T-cell (primary cell): ENCODE data around the gene PRKN. TPM values are rescaled to one million over a fixed set of nuclear protein-coding genes. Genes with fewer than 3 reads are reported as not detected.

Source experiments
- ATAC-seq, 4 experiments: fragments of 200-7000 bp in 3 of 4; fragments of 150-1000 bp in 1 of 4; cut with Tn5 transposase; replicated peaks in 1 of 4; 1 replicate in 3 of 4; 2 replicates in 1 of 4; pipeline ENCODE4 v1.10.0; 2021; ENCODE audit warnings: moderate library complexity in 3 of 4, mild to moderate bottlenecking in 2 of 4, moderate number of reproducible peaks in 1 of 4
- CTCF ChIA-PET, 2 donors: fragments of 300-600 bp; sonication (Branson Sonifier 250); formaldehyde crosslinking; loops; one replicate each; lab custom pipeline; 2022; ENCODE audit warnings: antibody characterized with exemption in 2 of 2; lab: Charles Lee
- POLR2A ChIA-PET, 2 donors: fragments of 300-600 bp; sonication (Branson Sonifier 250); formaldehyde crosslinking; loops; one replicate each; lab custom pipeline; 2022; ENCODE audit warnings: antibody characterized with exemption in 2 of 2; lab: Charles Lee
- DNase-seq, 35 experiments: peaks; one replicate each; pipeline versions ENCODE4 v3.0.0 to v3.0.0-alpha.2; 2013 to 2023
- H3K27ac ChIP-seq: one replicate; pipeline ENCODE4 v1.5.1; 2013; ENCODE audit warnings: low read length
- H3K27me3 ChIP-seq, 2 experiments: replicated peaks in 1 of 2; 1 replicate in 1 of 2; 2 replicates in 1 of 2; pipeline versions ENCODE4 v1.6.1 to v1.7.0; 2013; ENCODE audit warnings: low read length in 1 of 2, mixed read lengths in 1 of 2; ENCODE audit not compliant: control insufficient read depth in 2 of 2, insufficient read depth in 2 of 2; ENCODE audit errors: extremely low read depth in 1 of 2
- H3K36me3 ChIP-seq, 2 donors: 1 replicate in 1 of 2; 2 replicates in 1 of 2; pipeline versions ENCODE4 v1.6.1 to v1.7.0; 2013; ENCODE audit warnings: low read length in 1 of 2; ENCODE audit not compliant: control insufficient read depth in 2 of 2, insufficient read depth in 1 of 2; ENCODE audit errors: extremely low read depth in 1 of 2
- H3K4me1 ChIP-seq, 2 experiments: 1 replicate in 1 of 2; 2 replicates in 1 of 2; pipeline versions ENCODE4 v1.6.1 to v1.7.0; 2013; ENCODE audit warnings: low read length in 2 of 2, mixed read lengths in 1 of 2; ENCODE audit not compliant: insufficient read depth in 2 of 2, control insufficient read depth in 1 of 2; ENCODE audit errors: extremely low read depth in 1 of 2
- H3K4me3 ChIP-seq, 2 donors: 1 replicate in 1 of 2; 2 replicates in 1 of 2; pipeline versions ENCODE4 v1.5.1 to v1.7.0; 2013; ENCODE audit warnings: mild to moderate bottlenecking in 2 of 2, low read length in 1 of 2, moderate library complexity in 1 of 2; ENCODE audit not compliant: control insufficient read depth in 1 of 2; ENCODE audit errors: extremely low read depth in 1 of 2
- H3K9me3 ChIP-seq: 2 replicates; pipeline ENCODE4 v1.7.0; 2013
- H3K27ac Mint-ChIP-seq, 2 donors: one replicate each; pipeline ENCODE4 v1.8.0; 2020 to 2021; ENCODE audit warnings: mild to moderate bottlenecking in 2 of 2, mixed read lengths in 2 of 2
- H3K27me3 Mint-ChIP-seq, 2 donors: one replicate each; pipeline ENCODE4 v1.8.0; 2021 to 2022; ENCODE audit warnings: mixed read lengths in 2 of 2
- H3K36me3 Mint-ChIP-seq: one replicate; pipeline ENCODE4 v1.8.0; 2021; ENCODE audit warnings: mixed read lengths
- H3K4me1 Mint-ChIP-seq, 3 donors: one replicate each; pipeline ENCODE4 v1.8.0; 2020 to 2022; ENCODE audit warnings: mixed read lengths in 3 of 3, mild to moderate bottlenecking in 1 of 3
- H3K4me3 Mint-ChIP-seq, 3 donors: one replicate each; pipeline ENCODE4 v1.8.0; 2020 to 2022; ENCODE audit warnings: mild to moderate bottlenecking in 3 of 3, mixed read lengths in 3 of 3, moderate library complexity in 3 of 3
- H3K9me3 Mint-ChIP-seq, 3 donors: one replicate each; pipeline ENCODE4 v1.8.0; 2020 to 2022; ENCODE audit warnings: mixed read lengths in 3 of 3
- WGBS: methylation state at CpG from one replicate; pipeline ENCODE4 v1.1.5; 2013; ENCODE audit warnings: missing lambda C conversion rate; ENCODE audit not compliant: insufficient coverage; 5-methylcytosine and 5-hydroxymethylcytosine counted together
- total RNA-seq, 35 experiments: library from RNA in 6 of 35; stranded (reverse) in 6 of 35; fragments of 120-200 nt in 1 of 35; gene quantifications; one replicate each; pipeline versions ENCODE4 v1.2.1 to v1.2.4 and lab custom pipeline; 2013 to 2026

The PRKN gene
- total RNA-seq, 5 donors from 2014 or later (not counting 1 experiment from before 2014, with no cell fraction given), result 3.4 to 7.7 (median 6.1) TPM

DNA sequence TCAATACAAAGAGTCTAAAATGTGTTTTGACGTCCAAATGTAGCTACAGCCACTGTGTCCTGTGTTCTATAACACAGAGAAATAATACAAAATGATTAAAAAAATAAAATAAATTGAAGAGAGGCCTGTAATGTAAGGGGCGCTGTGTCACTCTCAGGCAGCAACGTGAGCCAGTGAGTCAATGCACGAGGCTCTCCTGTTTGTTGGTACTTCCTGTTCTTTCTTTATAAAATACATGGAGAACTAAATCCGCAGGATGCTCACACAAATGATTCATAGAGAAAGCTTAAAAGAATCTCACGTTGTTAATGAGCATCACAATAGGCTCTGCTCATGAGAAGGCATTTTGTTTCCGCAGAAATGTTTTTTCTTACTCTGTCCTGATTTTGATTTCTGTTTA lies 818.7 kb downstream of the PRKN start:
- ChIA-PET POLR2A (no interaction called here), CTCF (no interaction called here)
- Histone ChIP-seq H3K9me3 (no peaks in the 10 kb centered on the region), H3K27me3 (peaks cover 0 to 2% of the 10 kb centered on the region in 2 experiments), H3K4me1 (no peaks in the 10 kb centered on the region), H3K36me3 (no peaks in the 10 kb centered on the region), H3K27ac (no peak overlapping the region), H3K4me3 (no peak overlapping the region)
- Mint-ChIP-seq H3K36me3 (peaks cover 2% of the 10 kb centered on the region), H3K27me3 (no peaks in the 10 kb centered on the region), H3K9me3 (peaks cover 0 to 3% (median 0%) of the 10 kb centered on the region in 3 donors), H3K4me3 (no peak overlapping the region), H3K27ac (no peak overlapping the region), H3K4me1 (no peaks in the 10 kb centered on the region)
- WGBS, result 74% methylated on average over 3 of the region's 7 CpGs
- ATAC-seq (no peak), DNase-seq (no peak)

DNA sequence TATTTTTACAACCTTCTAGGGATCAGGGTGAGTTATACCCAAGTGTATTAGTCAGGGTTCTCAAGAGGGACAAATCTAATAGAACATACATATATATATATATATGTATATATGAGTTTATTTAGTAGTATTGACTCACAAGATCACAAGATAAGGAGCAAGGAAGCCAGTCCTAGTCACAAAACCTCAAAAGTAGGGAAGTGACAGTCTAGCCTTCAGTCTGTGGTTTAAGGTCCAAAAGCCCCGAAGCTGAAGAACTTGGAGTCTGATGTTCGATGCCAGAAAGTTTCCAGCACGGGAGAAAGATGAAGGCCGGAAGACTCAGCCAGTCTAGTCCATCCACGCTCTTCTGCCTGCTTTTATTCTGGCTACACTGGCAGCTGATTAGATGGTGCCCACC lies 821.0 kb downstream of the PRKN start:
- Histone ChIP-seq H3K9me3 (no peaks in the 10 kb centered on the region), H3K27ac (no peak overlapping the region), H3K27me3 (no peaks in the 10 kb centered on the region), H3K4me3 (no peak overlapping the region), H3K4me1 (no peaks in the 10 kb centered on the region), H3K36me3 (no peaks in the 10 kb centered on the region)
- no peak overlapping the region for H3K4me3 Mint-ChIP-seq
- DNase-seq, result no peak
- H3K27ac Mint-ChIP-seq, result no peak overlapping the region
- H3K4me1 Mint-ChIP-seq, result no peaks in the 10 kb centered on the region
- ATAC-seq, result no peak
- WGBS, result 51% methylated on average over 5 of the region's 5 CpGs
- peaks cover 0 to 3% (median 0%) of the 10 kb centered on the region in 3 donors for H3K9me3 Mint-ChIP-seq
- no peaks in the 10 kb centered on the region for H3K27me3 Mint-ChIP-seq
- POLR2A ChIA-PET, result no interaction called here
- CTCF ChIA-PET, result no interaction called here
- peaks cover 2% of the 10 kb centered on the region for H3K36me3 Mint-ChIP-seq

DNA sequence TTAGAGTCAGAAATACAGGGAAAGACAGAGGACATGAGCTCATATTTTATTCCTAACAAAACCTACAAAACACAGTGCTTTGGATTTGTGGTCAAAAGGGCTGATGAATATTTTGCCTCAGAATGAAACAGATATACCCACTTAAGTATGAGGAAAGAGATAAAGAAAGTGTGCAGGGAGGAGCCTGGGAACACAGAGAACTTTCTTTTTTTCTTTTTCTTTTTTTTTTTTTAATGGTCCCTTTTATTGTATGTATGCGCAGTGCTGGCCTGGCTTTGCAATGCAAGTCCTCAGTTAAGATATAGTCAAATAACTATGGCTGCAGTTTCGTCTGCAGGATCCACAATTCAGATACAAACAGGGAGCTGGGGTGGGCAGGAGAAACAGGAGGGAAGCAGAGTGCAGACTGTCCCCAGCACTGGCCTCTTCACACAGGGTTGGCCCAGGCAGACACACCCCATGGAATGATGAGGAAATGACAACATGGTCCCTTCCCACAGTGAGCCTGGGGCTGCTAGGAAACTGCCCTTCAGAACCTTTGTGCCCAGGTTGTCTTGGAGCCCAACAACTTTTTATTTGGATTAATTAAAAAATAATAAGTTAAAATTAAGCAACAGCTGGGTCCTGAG lies 823.9 kb downstream of the PRKN start:
- 50% methylated on average over 1 of the region's 2 CpGs for WGBS
- Histone ChIP-seq H3K4me3 (no peak overlapping the region), H3K4me1 (no peaks in the 10 kb centered on the region), H3K36me3 (no peaks in the 10 kb centered on the region), H3K27me3 (no peaks in the 10 kb centered on the region), H3K27ac (no peak overlapping the region), H3K9me3 (no peaks in the 10 kb centered on the region)
- Mint-ChIP-seq H3K36me3 (no peaks in the 10 kb centered on the region), H3K27ac (no peak overlapping the region), H3K27me3 (no peaks in the 10 kb centered on the region), H3K9me3 (no peaks in the 10 kb centered on the region), H3K4me1 (no peaks in the 10 kb centered on the region), H3K4me3 (no peak overlapping the region)
- no peak for DNase-seq
- ATAC-seq, result no peak
- ChIA-PET POLR2A (no interaction called here), CTCF (no interaction called here)

DNA sequence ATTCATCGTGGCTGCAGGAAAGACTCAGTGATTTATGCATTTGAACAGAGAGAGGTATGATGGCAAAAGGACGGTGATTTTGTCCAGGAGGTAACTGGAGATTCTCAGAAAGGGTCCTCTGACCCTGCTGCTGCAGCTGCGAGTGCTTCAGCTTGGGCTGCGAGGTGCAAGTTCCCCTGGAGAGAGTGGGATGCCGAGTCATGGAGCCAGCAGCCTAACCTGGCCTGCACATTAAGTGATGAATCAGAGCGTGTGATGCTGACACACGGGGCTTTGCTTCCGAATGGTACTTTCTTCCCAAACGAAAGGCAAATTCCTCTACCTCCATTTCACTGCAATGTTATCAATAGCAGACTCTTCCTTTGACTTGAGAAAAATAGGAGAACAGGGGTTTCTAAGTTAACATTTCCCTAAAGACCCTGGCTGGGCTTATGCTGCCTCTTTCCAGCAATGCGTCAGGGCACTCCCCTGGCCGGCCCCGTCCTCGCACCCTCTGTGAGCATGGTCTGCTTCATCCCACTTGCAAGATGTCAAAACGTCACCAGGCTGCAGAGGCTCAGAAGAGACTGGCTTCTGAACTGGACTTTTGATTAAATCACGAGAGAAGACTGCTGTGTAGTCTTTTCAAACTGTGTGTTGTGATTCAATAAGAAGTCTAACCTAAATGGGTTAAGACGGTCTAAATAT lies 825.7 kb downstream of the PRKN start:
- H3K4me1 Mint-ChIP-seq, result no peaks in the 10 kb centered on the region
- no peak overlapping the region for H3K4me3 ChIP-seq
- H3K27ac Mint-ChIP-seq, result no peak overlapping the region
- 75% methylated on average over 8 of the region's 16 CpGs for WGBS
- H3K36me3 Mint-ChIP-seq, result no peaks in the 10 kb centered on the region
- no peak for DNase-seq
- H3K9me3 Mint-ChIP-seq, result no peaks in the 10 kb centered on the region
- H3K4me1 ChIP-seq, result no peaks in the 10 kb centered on the region
- no peak for ATAC-seq
- no peaks in the 10 kb centered on the region for H3K27me3 Mint-ChIP-seq
- POLR2A ChIA-PET, result no interaction called here
- H3K9me3 ChIP-seq, result no peaks in the 10 kb centered on the region
- no peaks in the 10 kb centered on the region for H3K36me3 ChIP-seq
- no peaks in the 10 kb centered on the region for H3K27me3 ChIP-seq
- CTCF ChIA-PET, result no interaction called here
- H3K4me3 Mint-ChIP-seq, result no peak overlapping the region
- H3K27ac ChIP-seq, result no peak overlapping the region

DNA sequence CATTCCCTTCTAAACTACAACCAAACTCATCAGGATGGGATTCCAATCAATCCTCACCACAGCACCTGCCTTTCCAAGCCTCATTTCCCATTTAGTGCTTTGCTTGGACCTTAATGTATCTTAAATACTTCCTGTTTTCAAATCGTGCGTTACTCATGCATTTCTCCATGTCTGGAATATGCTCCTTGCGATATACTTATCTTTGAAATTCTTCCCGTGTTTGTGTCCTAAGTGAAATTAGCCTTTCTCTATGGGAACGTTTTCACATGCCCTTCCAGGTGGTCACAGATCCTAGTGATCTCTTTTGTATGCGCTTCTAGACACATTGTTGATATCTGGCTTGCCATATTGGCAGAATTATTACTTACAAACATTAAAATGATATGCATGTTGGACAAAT lies 833.1 kb downstream of the PRKN start:
- ATAC-seq (no peak), DNase-seq (no peak)
- CTCF ChIA-PET, result no interaction called here
- H3K27ac ChIP-seq, result no peak overlapping the region
- H3K36me3 ChIP-seq, result no peaks in the 10 kb centered on the region
- no peak overlapping the region for H3K4me3 Mint-ChIP-seq
- no peaks in the 10 kb centered on the region for H3K27me3 Mint-ChIP-seq
- no peaks in the 10 kb centered on the region for H3K9me3 ChIP-seq
- POLR2A ChIA-PET, result no interaction called here
- H3K4me1 Mint-ChIP-seq, result no peaks in the 10 kb centered on the region
- no peak overlapping the region for H3K27ac Mint-ChIP-seq
- H3K9me3 Mint-ChIP-seq, result peaks cover 0 to 7% (median 0%) of the 10 kb centered on the region in 3 donors
- no peaks in the 10 kb centered on the region for H3K4me1 ChIP-seq
- no peaks in the 10 kb centered on the region for H3K27me3 ChIP-seq
- 74% methylated on average over 5 of the region's 6 CpGs for WGBS
- H3K36me3 Mint-ChIP-seq, result no peaks in the 10 kb centered on the region
- no peak overlapping the region for H3K4me3 ChIP-seq

DNA sequence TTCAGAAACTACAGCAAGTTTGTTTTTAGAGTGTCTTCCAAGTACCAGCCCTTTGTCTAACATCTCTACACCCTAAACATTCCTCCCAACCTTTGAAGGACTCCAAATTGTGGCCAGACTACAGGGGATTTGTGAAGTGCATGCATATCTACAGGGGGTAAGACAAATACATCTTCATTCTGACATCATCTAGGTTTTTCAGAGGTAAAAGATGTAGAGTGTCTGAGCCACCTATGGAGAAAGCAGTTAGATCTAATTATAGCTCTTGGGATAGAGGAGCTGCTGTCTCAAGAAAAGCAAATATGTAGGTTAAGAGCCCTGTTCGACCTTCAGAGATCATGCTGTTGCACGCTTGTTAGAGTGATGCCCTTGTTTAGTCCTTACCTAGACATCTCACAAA lies 836.0 kb downstream of the PRKN start:
- Mint-ChIP-seq H3K36me3 (no peaks in the 10 kb centered on the region), H3K4me1 (no peaks in the 10 kb centered on the region), H3K27me3 (no peaks in the 10 kb centered on the region), H3K27ac (no peak overlapping the region), H3K9me3 (peaks cover 0 to 13% (median 0%) of the 10 kb centered on the region in 3 donors), H3K4me3 (no peak overlapping the region)
- no peak for DNase-seq
- H3K4me3 ChIP-seq, result no peak overlapping the region
- no CpG with 5 or more reads among the region's 2 CpGs for WGBS
- no peaks in the 10 kb centered on the region for H3K9me3 ChIP-seq
- no peak overlapping the region for H3K27ac ChIP-seq
- no peaks in the 10 kb centered on the region for H3K4me1 ChIP-seq
- ChIA-PET POLR2A (no interaction called here), CTCF (no interaction called here)
- no peak for ATAC-seq
- no peaks in the 10 kb centered on the region for H3K36me3 ChIP-seq
- H3K27me3 ChIP-seq, result no peaks in the 10 kb centered on the region
